Keratinocyte (primary cell): ENCODE data around the gene ITPR2. TPM values are rescaled to one million over a fixed set of nuclear protein-coding genes. Genes with fewer than 3 reads are reported as not detected.

ENCODE experiments used
- DNase-seq: peaks from one replicate; pipeline ENCODE4 v3.0.0-alpha.2; 2011; ENCODE audit warnings: low read depth, missing footprints, low spot score
- FAIRE-seq: peaks from 2 replicates; lab custom pipeline; 2011; peaks lifted over from hg19 to GRCh38; lab: Jason Lieb, UNC
- H2AFZ ChIP-seq: 2 replicates; pipeline ENCODE4 v1.6.0; 2012; ENCODE audit warnings: low read length, control low read depth, inconsistent platforms; ENCODE audit not compliant: control insufficient read depth
- H3K27ac ChIP-seq: 2 replicates; pipeline ENCODE4 v1.5.1; 2011; ENCODE audit warnings: low read length; ENCODE audit not compliant: control insufficient read depth, insufficient read depth
- H3K27me3 ChIP-seq: 3 replicates; pipeline ENCODE4 v1.6.0; 2011; ENCODE audit warnings: low read length; ENCODE audit not compliant: control insufficient read depth, insufficient read depth; ENCODE audit errors: extremely low read depth
- H3K36me3 ChIP-seq, 2 experiments: 2 replicates in 1 of 2; 3 replicates in 1 of 2; pipeline ENCODE4 v1.5.1; 2011; ENCODE audit warnings: low read length in 2 of 2, mild to moderate bottlenecking in 1 of 2; ENCODE audit not compliant: control insufficient read depth in 2 of 2, insufficient read depth in 2 of 2; ENCODE audit errors: extremely low read depth in 1 of 2
- H3K4me1 ChIP-seq: 3 replicates; pipeline ENCODE4 v1.5.1; 2011; ENCODE audit warnings: low read length; ENCODE audit not compliant: control insufficient read depth, insufficient read depth; ENCODE audit errors: extremely low read depth
- H3K4me2 ChIP-seq: 3 replicates; pipeline ENCODE4 v1.6.0; 2011; ENCODE audit warnings: low read depth, low read length; ENCODE audit not compliant: control insufficient read depth, insufficient read depth; ENCODE audit errors: extremely low read depth
- H3K4me3 ChIP-seq, 3 experiments: fragments of 200-600 bp in 1 of 3; sonication (generic) in 1 of 3; 2 replicates in 2 of 3; 3 replicates in 1 of 3; pipeline ENCODE4 v1.5.1; 2011 to 2016; ENCODE audit warnings: low read length in 3 of 3, mild to moderate bottlenecking in 3 of 3, control low read depth in 2 of 3, inconsistent platforms in 1 of 3, low read depth in 1 of 3, mixed read lengths in 1 of 3, mixed run types in 1 of 3, moderate library complexity in 1 of 3; ENCODE audit not compliant: control insufficient read depth in 2 of 3, insufficient read depth in 2 of 3; ENCODE audit errors: extremely low read depth in 1 of 3
- H3K79me2 ChIP-seq: 2 replicates; pipeline ENCODE4 v1.6.0; 2012; ENCODE audit warnings: low read length; ENCODE audit not compliant: control insufficient read depth, insufficient read depth
- H3K9ac ChIP-seq: 3 replicates; pipeline ENCODE4 v1.6.0; 2011; ENCODE audit warnings: low read length; ENCODE audit not compliant: control insufficient read depth, insufficient read depth; ENCODE audit errors: extremely low read depth
- H3K9me1 ChIP-seq: 3 replicates; pipeline ENCODE4 v1.6.0; 2011; ENCODE audit warnings: low read length; ENCODE audit not compliant: control insufficient read depth, insufficient read depth; ENCODE audit errors: extremely low read depth
- H3K9me3 ChIP-seq: 2 replicates; pipeline ENCODE4 v1.5.1; 2012; ENCODE audit warnings: low read depth, low read length; ENCODE audit not compliant: control insufficient read depth
- H4K20me1 ChIP-seq: 3 replicates; pipeline ENCODE4 v1.6.0; 2011; ENCODE audit warnings: low read length; ENCODE audit not compliant: control insufficient read depth, insufficient read depth; ENCODE audit errors: extremely low read depth
- EZH2 ChIP-seq: IDR thresholded peaks from one replicate; pipeline ENCODE4 v1.6.1; 2012; ENCODE audit warnings: inconsistent platforms, mild to moderate bottlenecking, low read length, moderate library complexity
- dilution Hi-C: fragments of 300-500 bp; cut with MboI; formaldehyde crosslinking; loops from one replicate; pipeline ENCODE4 v1.7.0; 2020; ENCODE audit warnings: low sequenced_read_pairs; ENCODE audit not compliant: extremely low pct_ligation_motif_present
- polyA plus RNA-seq, 5 experiments: library from polyadenylated mRNA; depleted of rRNA in 3 of 5; stranded (reverse) in 3 of 5; stranded (forward) in 1 of 5; unstranded in 1 of 5; fragments of >200 nt; gene quantifications; 1 replicate in 1 of 5; 2 replicates in 3 of 5; 3 replicates in 1 of 5; pipeline versions ENCODE4 v1.2.1 to v1.2.3, GENCODE V29; 2011 to 2012; ENCODE audit warnings: missing spikeins in 2 of 5, low read depth in 1 of 5, low replicate concordance in 1 of 5
- TF ChIP-seq, protein P1 (sequence below), 3 experiments: IDR thresholded peaks in 1 of 3; conservative IDR thresholded peaks in 1 of 3; optimal IDR thresholded peaks in 1 of 3; 2 replicates in 2 of 3; 3 replicates in 1 of 3; pipeline versions ENCODE3 to v1.5.1; 2011; ENCODE audit warnings: low read length in 3 of 3, mild to moderate bottlenecking in 3 of 3, moderate library complexity in 2 of 3, control low read depth in 1 of 3, inconsistent platforms in 1 of 3; ENCODE audit not compliant: insufficient read depth in 2 of 3; ENCODE audit errors: extremely low read depth in 1 of 3

ITPR2 gene
- polyA plus RNA-seq, 1 donor (not counting 4 experiments of a cell fraction or from before 2014, with no cell fraction given): 7.6 TPM

DNA sequence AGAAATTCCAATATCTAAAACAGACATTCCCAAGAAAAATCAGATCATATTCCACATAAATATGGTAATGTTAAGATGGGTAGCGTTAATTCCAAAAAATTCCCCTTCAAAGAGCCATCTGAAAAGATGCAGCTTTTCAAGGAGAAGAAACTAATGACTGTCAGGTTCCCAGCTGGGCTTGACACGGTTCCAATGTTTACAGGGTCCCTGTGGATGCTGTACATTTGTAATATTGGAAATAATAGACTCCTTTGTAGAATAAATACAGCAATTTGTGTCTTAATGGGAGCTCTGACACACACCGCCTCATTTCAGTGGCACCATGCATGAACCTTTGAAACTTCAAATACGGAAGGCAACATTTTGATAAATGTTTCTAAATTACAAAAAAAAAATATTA is 140.6 kb downstream of the ITPR2 start:
- Histone ChIP-seq H3K4me3 (no peak overlapping the region), H3K4me1 (peaks cover 40% of the 10 kb centered on the region), H3K27me3 (no peaks in the 10 kb centered on the region), H3K9ac (no peak overlapping the region), H4K20me1 (no peaks in the 10 kb centered on the region), H3K9me3 (no peaks in the 10 kb centered on the region), H3K36me3 (peaks cover 0 to 2% of the 10 kb centered on the region in 2 experiments), H3K9me1 (no peaks in the 10 kb centered on the region), H3K27ac (peak overlapping the region; percentile 45), H2AFZ (no peak overlapping the region), H3K4me2 (no peak overlapping the region), H3K79me2 (no peaks in the 10 kb centered on the region)
- DNase-seq (no peak), FAIRE-seq (no peak)
- dilution Hi-C loops: no loop called here
- TF ChIP-seq, protein P1, sequence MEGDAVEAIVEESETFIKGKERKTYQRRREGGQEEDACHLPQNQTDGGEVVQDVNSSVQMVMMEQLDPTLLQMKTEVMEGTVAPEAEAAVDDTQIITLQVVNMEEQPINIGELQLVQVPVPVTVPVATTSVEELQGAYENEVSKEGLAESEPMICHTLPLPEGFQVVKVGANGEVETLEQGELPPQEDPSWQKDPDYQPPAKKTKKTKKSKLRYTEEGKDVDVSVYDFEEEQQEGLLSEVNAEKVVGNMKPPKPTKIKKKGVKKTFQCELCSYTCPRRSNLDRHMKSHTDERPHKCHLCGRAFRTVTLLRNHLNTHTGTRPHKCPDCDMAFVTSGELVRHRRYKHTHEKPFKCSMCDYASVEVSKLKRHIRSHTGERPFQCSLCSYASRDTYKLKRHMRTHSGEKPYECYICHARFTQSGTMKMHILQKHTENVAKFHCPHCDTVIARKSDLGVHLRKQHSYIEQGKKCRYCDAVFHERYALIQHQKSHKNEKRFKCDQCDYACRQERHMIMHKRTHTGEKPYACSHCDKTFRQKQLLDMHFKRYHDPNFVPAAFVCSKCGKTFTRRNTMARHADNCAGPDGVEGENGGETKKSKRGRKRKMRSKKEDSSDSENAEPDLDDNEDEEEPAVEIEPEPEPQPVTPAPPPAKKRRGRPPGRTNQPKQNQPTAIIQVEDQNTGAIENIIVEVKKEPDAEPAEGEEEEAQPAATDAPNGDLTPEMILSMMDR (optimal IDR thresholded peaks at IDR 0.05 in 1 of 3, IDR thresholded peaks at IDR 0.05 in 1 of 3, conservative IDR thresholded peaks at IDR 0.05 in 1 of 3; ENCODE audit: extremely low read depth in 1 of 3, insufficient read depth in 2 of 3, low read length in 3 of 3): no peak
- TF ChIP-seq EZH2: no peak

DNA sequence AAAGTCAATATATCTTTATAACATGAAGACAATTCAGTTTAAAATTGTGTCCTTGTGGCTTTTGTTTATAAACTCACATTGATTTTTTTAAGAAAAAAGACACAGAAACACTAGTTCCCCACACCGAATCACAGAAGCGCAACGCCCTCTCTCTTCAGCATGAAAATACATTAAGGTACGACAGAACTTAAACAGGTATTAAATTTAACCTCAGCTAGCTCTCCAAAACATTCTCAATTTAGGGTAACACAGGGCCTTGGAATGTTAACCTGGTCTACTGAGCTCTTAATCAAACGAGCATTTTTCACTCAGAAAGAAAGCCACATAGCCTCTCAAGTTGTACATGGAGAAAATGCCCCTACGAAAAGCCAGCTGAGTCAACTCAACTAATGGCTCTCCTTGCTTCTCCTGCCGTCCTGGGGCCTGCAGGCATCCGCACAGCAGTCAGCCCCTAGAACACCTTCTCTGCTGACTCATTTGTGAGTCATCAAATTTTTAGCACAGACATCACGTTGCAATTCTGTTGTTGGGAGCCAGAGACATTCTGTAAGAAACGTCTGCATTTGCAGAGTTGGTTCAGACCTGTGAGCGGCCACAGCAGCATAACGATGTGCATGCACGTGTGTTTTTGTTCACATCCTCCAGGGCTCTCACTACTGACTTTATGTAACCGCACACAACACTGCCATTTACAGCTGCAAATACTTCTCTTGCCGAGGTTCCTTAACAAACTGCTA is 141.6 kb downstream of the ITPR2 start:
- no peaks in the 10 kb centered on the region for H3K27me3 ChIP-seq
- no peaks in the 10 kb centered on the region for H3K9me3 ChIP-seq
- no peaks in the 10 kb centered on the region for H4K20me1 ChIP-seq
- peak overlapping the region; percentile 70 for H3K4me2 ChIP-seq
- no peaks in the 10 kb centered on the region for H3K79me2 ChIP-seq
- dilution Hi-C loops: no loop called here
- peak overlapping the region in 2 of 3 experiments; percentile 9 to 11 for H3K4me3 ChIP-seq
- H3K4me1 ChIP-seq: peaks cover 40% of the 10 kb centered on the region
- no peaks in the 10 kb centered on the region for H3K36me3 ChIP-seq
- peak overlapping the region; percentile 45 for H3K27ac ChIP-seq
- peak overlapping the region; percentile 13 for H3K9ac ChIP-seq
- TF ChIP-seq, protein P1 (optimal IDR thresholded peaks at IDR 0.05 in 1 of 3, IDR thresholded peaks at IDR 0.05 in 1 of 3, conservative IDR thresholded peaks at IDR 0.05 in 1 of 3; ENCODE audit: extremely low read depth in 1 of 3, insufficient read depth in 2 of 3, low read length in 3 of 3): no peak
- no peak for TF ChIP-seq EZH2
- DNase-seq: peak; percentile 94
- peak; percentile 95 for FAIRE-seq
- no peak overlapping the region for H2AFZ ChIP-seq
- H3K9me1 ChIP-seq: no peaks in the 10 kb centered on the region
